ENCODE measurements around the gene PARP8.
"Not testable (repeated sequence)": the region's sequence is repeated elsewhere in the genome, so short reads cannot be mapped to it uniquely, and the experiment has no call there.

Gene PARP8

GRCh38 chr5:50791813-50792212 lies 125.4 kb downstream of the PARP8 start:
- no peak for DNase-seq

GRCh38 chr5:50792843-50793242 lies 126.4 kb downstream of the PARP8 start:
- no peak for DNase-seq

- no peak for DNase-seq
Measured at GRCh38 chr5:50794812-50795211, 128.4 kb downstream of the PARP8 start.

GRCh38 chr5:50798002-50798401 lies 131.6 kb downstream of the PARP8 start:
- no peak for DNase-seq

GRCh38 chr5:50799596-50799995 lies 133.2 kb downstream of the PARP8 start:
- no peak for DNase-seq

GRCh38 chr5:50800410-50800809 lies 134.0 kb downstream of the PARP8 start:
- no peak for DNase-seq

- DNase-seq, result no peak
Measured at GRCh38 chr5:50807661-50808060, 141.2 kb downstream of the PARP8 start.

GRCh38 chr5:50808406-50808805 lies 142.0 kb downstream of the PARP8 start:
- no peak for DNase-seq

- not testable (repeated sequence) for DNase-seq
Measured at GRCh38 chr5:50811746-50812145, 145.3 kb downstream of the PARP8 start.

- no peak for DNase-seq
Measured at GRCh38 chr5:50813691-50814090, 147.3 kb downstream of the PARP8 start.

GRCh38 chr5:50814556-50814955 lies 148.1 kb downstream of the PARP8 start:
- no peak for DNase-seq

GRCh38 chr5:50822046-50822445 lies 155.6 kb downstream of the PARP8 start:
- DNase-seq, result no peak

GRCh38 chr5:50822761-50823160 lies 156.3 kb downstream of the PARP8 start:
- DNase-seq, result no peak

GRCh38 chr5:50823568-50823967 lies 157.1 kb downstream of the PARP8 start:
- DNase-seq, result no peak

- no peak for DNase-seq
Measured at GRCh38 chr5:50824109-50824508, 157.7 kb downstream of the PARP8 start.

- no peak for DNase-seq
Measured at GRCh38 chr5:50827516-50828247, 161.2 kb downstream of the PARP8 start.

- no peak for DNase-seq
Measured at GRCh38 chr5:50829023-50829422, 162.6 kb downstream of the PARP8 start.

- DNase-seq, result no peak
Measured at GRCh38 chr5:50832657-50833284, 166.3 kb downstream of the PARP8 start.

GRCh38 chr5:50836356-50836755 lies 169.9 kb downstream of the PARP8 start:
- no peak for DNase-seq

GRCh38 chr5:50839472-50839871 lies 173.0 kb downstream of the PARP8 start:
- DNase-seq, result no peak

GRCh38 chr5:50843091-50843490 lies 176.7 kb downstream of the PARP8 start:
- no peak for DNase-seq

GRCh38 chr5:50846261-50846660 lies 179.8 kb downstream of the PARP8 start:
- DNase-seq, result no peak

GRCh38 chr5:50849554-50849953 lies 183.1 kb downstream of the PARP8 start:
- DNase-seq, result no peak

- peak; percentile 37 for DNase-seq
Measured at GRCh38 chr5:50853151-50853550, 186.7 kb downstream of the PARP8 start.

GRCh38 chr5:50854082-50854481 lies 187.6 kb downstream of the PARP8 start:
- DNase-seq, result no peak
